SK-N-SH treated with all-trans-retinoic acid at 6 μM for 48 hours (cell line): ENCODE results near the gene DUSP5.

ENCODE experiments used
- ARNTL ChIP-seq: fragments of 450-650 bp; formaldehyde crosslinking; IDR thresholded peaks from 2 replicates; pipeline ENCODE4 v1.5.0; 2020; ENCODE audit warnings: low read depth, mild to moderate bottlenecking, moderate library complexity, borderline replicate concordance
- CSDC2 ChIP-seq: fragments of 250-450 bp; sonication (Bioruptor Pico); IDR thresholded peaks from 2 replicates; pipeline ENCODE4 v1.5.0; 2020; ENCODE audit warnings: mild to moderate bottlenecking, moderate library complexity
- OSR1 ChIP-seq: fragments of 250-450 bp; sonication (Bioruptor Pico); IDR thresholded peaks from 2 replicates; pipeline ENCODE4 v1.8.0; 2022; ENCODE audit warnings: moderate library complexity, mild to moderate bottlenecking, inconsistent platforms
- RARB ChIP-seq: fragments of 250-450 bp; sonication (Bioruptor Pico); IDR thresholded peaks from 2 replicates; pipeline ENCODE4 v1.8.0; 2021; ENCODE audit warnings: mild to moderate bottlenecking, moderate library complexity
- TOX ChIP-seq: fragments of 250-450 bp; sonication (Bioruptor Pico); IDR thresholded peaks from 2 replicates; pipeline ENCODE4 v1.8.0; 2021; ENCODE audit warnings: mild to moderate bottlenecking, moderate library complexity, borderline replicate concordance
- ZFP3 ChIP-seq: fragments of 250-450 bp; sonication (Bioruptor Pico); IDR thresholded peaks from 2 replicates; pipeline ENCODE4 v1.5.0; 2020; ENCODE audit warnings: mild to moderate bottlenecking, moderate library complexity
- ZFP30 ChIP-seq: fragments of 450-650 bp; formaldehyde crosslinking; IDR thresholded peaks from 2 replicates; pipeline ENCODE4 v1.5.0; 2022; ENCODE audit warnings: mild to moderate bottlenecking, moderate library complexity
- ZNF565 ChIP-seq: fragments of 450-650 bp; formaldehyde crosslinking; conservative IDR thresholded peaks from 2 replicates; pipeline ENCODE4 v1.5.0; 2020; ENCODE audit warnings: low read depth, mild to moderate bottlenecking, moderate library complexity
- ZNF70 ChIP-seq: fragments of 450-650 bp; formaldehyde crosslinking; IDR thresholded peaks from 2 replicates; pipeline ENCODE4 v1.5.0; 2020; ENCODE audit warnings: mild to moderate bottlenecking, moderate library complexity
- TF ChIP-seq, protein P1 (sequence below): fragments of 250-450 bp; sonication (Bioruptor Pico); IDR thresholded peaks from 2 replicates; pipeline ENCODE4 v1.8.0; 2020; ENCODE audit warnings: mild to moderate bottlenecking, moderate library complexity, borderline replicate concordance
- TF ChIP-seq, protein P2 (sequence below): fragments of 250-450 bp; sonication (Bioruptor Pico); IDR thresholded peaks from 2 replicates; pipeline ENCODE4 v1.5.1; 2020; ENCODE audit warnings: low read depth, mild to moderate bottlenecking, moderate library complexity

DNA sequence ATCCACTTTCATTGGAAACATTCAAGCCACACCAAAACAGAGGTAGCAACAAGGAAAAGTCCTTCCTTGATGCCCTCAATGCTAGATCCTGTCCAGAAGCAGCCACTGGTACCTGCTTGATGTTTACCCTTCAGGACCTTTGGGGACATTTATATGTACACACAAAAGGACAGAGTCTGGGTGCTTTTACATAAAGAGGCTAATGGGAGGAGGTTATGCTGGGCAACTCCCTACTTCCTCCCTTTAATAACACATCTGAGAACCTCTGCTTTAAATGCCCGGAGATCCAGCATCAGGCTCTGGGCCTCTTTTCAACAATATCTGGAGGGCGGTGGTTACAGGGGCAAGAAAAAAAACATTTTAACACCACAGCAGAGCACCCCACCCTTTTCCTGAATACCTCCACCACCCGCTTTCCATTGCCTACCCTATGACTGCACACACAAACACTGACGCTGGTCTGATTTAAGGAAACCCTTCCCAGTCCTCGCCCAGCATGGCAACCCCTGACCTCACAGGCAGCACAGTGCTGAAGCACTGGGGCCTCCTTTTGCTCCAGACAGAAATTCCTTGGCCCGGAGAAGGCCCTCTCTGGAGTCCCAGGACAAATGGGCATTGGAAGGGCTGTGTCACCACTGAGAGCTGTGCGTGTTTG, 39.3 kb upstream of the DUSP5 start:
- TF ChIP-seq, protein P1, sequence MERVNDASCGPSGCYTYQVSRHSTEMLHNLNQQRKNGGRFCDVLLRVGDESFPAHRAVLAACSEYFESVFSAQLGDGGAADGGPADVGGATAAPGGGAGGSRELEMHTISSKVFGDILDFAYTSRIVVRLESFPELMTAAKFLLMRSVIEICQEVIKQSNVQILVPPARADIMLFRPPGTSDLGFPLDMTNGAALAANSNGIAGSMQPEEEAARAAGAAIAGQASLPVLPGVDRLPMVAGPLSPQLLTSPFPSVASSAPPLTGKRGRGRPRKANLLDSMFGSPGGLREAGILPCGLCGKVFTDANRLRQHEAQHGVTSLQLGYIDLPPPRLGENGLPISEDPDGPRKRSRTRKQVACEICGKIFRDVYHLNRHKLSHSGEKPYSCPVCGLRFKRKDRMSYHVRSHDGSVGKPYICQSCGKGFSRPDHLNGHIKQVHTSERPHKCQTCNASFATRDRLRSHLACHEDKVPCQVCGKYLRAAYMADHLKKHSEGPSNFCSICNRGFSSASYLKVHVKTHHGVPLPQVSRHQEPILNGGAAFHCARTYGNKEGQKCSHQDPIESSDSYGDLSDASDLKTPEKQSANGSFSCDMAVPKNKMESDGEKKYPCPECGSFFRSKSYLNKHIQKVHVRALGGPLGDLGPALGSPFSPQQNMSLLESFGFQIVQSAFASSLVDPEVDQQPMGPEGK (CRISPR knock-in tag): no peak
- TF ChIP-seq ZFP3 (CRISPR knock-in tag) (no peak), TOX (CRISPR knock-in tag) (no peak), ZFP30 (CRISPR knock-in tag) (no peak), OSR1 (CRISPR knock-in tag) (no peak), ZNF565 (no peak), CSDC2 (CRISPR knock-in tag) (no peak), RARB (CRISPR knock-in tag) (no peak), ARNTL (CRISPR knock-in tag) (no peak), ZNF70 (CRISPR knock-in tag) (no peak)
- TF ChIP-seq, protein P2, sequence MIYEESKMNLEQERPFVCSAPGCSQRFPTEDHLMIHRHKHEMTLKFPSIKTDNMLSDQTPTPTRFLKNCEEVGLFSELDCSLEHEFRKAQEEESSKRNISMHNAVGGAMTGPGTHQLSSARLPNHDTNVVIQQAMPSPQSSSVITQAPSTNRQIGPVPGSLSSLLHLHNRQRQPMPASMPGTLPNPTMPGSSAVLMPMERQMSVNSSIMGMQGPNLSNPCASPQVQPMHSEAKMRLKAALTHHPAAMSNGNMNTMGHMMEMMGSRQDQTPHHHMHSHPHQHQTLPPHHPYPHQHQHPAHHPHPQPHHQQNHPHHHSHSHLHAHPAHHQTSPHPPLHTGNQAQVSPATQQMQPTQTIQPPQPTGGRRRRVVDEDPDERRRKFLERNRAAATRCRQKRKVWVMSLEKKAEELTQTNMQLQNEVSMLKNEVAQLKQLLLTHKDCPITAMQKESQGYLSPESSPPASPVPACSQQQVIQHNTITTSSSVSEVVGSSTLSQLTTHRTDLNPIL: no peak
